Measurements from ENCODE around the gene GTF2H2.
"Not testable (repeated sequence)": the region's sequence is repeated elsewhere in the genome, so short reads cannot be mapped to it uniquely, and the experiment has no call there.

DNA sequence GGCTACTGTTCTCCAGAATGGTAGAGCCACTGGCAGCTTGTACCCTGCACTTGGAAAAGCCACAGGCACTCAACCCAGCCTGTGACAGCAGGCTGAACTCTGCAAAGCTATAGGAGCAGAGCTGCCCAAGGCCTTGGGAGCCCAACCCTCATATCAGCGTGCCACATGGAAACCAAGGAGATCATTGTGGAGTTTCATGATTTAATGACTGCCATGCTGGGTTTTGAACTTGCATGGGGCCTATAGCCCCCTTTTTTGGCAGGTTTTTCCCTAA, 30.4 kb upstream of the GTF2H2 start:
- TF ChIP-seq, protein P1, sequence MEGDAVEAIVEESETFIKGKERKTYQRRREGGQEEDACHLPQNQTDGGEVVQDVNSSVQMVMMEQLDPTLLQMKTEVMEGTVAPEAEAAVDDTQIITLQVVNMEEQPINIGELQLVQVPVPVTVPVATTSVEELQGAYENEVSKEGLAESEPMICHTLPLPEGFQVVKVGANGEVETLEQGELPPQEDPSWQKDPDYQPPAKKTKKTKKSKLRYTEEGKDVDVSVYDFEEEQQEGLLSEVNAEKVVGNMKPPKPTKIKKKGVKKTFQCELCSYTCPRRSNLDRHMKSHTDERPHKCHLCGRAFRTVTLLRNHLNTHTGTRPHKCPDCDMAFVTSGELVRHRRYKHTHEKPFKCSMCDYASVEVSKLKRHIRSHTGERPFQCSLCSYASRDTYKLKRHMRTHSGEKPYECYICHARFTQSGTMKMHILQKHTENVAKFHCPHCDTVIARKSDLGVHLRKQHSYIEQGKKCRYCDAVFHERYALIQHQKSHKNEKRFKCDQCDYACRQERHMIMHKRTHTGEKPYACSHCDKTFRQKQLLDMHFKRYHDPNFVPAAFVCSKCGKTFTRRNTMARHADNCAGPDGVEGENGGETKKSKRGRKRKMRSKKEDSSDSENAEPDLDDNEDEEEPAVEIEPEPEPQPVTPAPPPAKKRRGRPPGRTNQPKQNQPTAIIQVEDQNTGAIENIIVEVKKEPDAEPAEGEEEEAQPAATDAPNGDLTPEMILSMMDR (IDR thresholded peaks at IDR 0.05; ENCODE audit: poor library complexity) = not testable (repeated sequence)
- TF ChIP-seq EZH2 (IDR thresholded peaks at IDR 0.05; ENCODE audit: borderline replicate concordance) = not testable (repeated sequence)

All from hepatocyte (in vitro differentiated cells).